GM12891 (cell line): Measurements from ENCODE around the gene PCBP4.

Experiments used
- PAX5 ChIP-seq: IDR thresholded peaks from 2 replicates; pipeline ENCODE4 v1.6.1; 2011; ENCODE audit warnings: low read length, moderate library complexity, mild to moderate bottlenecking; ENCODE audit not compliant: insufficient read depth, severe bottlenecking
- POLR2A ChIP-seq: IDR thresholded peaks from 2 replicates; pipeline ENCODE4 v1.6.1; 2011; ENCODE audit warnings: low read depth, low read length, control low read depth
- POLR2AphosphoS5 ChIP-seq: IDR thresholded peaks from 2 replicates; pipeline ENCODE4 v1.6.1; 2011; ENCODE audit warnings: low read depth, low read length, control low read depth
- POU2F2 ChIP-seq: IDR thresholded peaks from 2 replicates; pipeline ENCODE4 v1.6.1; 2011; ENCODE audit warnings: low read depth, mild to moderate bottlenecking, control low read depth, low read length, moderate library complexity
- SPI1 ChIP-seq: IDR thresholded peaks from 2 replicates; pipeline ENCODE4 v1.6.1; 2011; ENCODE audit warnings: low read depth, low read length, control low read depth
- TAF1 ChIP-seq: IDR thresholded peaks from 2 replicates; pipeline ENCODE4 v1.6.1; 2011; ENCODE audit warnings: low read depth, low read length, control low read depth

DNA sequence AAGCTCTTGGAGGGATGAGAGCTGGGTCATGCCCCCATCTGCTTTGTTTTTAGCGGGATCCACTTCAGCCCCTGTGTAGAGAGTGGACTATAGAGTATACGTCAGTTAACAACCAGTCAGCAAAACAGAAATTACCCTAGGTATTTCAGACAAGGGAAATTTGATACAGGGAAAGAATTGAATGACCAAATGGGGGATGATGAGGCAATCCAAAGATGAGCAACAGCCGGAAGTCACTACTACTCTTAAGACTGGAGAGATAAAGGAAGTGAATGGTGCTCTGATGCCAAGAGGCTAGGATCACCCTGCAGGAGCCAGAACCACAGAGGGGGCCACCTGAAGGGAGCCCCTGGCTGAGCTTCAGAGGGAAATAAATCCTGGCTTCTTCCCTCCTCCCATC is 13.8 kb downstream of the PCBP4 start:
- TF ChIP-seq POLR2AphosphoS5, result no peak
- TF ChIP-seq POLR2A, result no peak
- no peak for TF ChIP-seq TAF1
- TF ChIP-seq SPI1, result no peak
- TF ChIP-seq POU2F2, result no peak
- no peak for TF ChIP-seq PAX5
